ENCODE data around the gene ERC2. TPM values are rescaled to one million over a fixed set of nuclear protein-coding genes. Genes with fewer than 3 reads are reported as not detected.

ERC2 gene
- total and polyA plus RNA-seq, 2 of the 8 experiments (the other 6 are each of a cell fraction or from before 2014, with no cell fraction given): 16.4 to 22.8 TPM

GRCh38 chr3:56415652-56416051, 52.6 kb downstream of the ERC2 start:
- Histone ChIP-seq H2BK5ac (ENCODE audit: low read depth, low read length) (no peak overlapping the region), H2AK5ac (ENCODE audit: low read depth, low read length) (no peak overlapping the region), H2BK12ac (ENCODE audit: low read depth, low read length) (no peak overlapping the region), H3K4me2 (ENCODE audit: insufficient read depth in 1 of 2, low read depth in 2 of 2, low read length in 2 of 2) (no peak overlapping the region), H3K9ac (replicated peaks in 1 of 4; ENCODE audit: extremely low read depth in 1 of 4, low read depth in 3 of 4, low read length in 3 of 4) (no peak overlapping the region), H2BK20ac (ENCODE audit: low read length) (no peak overlapping the region), H3K56ac (replicated peaks; ENCODE audit: insufficient read length, low read depth, low read length) (no peak overlapping the region), H3K4me3 (ENCODE audit: extremely low read depth in 1 of 4, insufficient read depth in 2 of 4, low read depth in 3 of 4, low read length in 4 of 4) (no peak overlapping the region), H3K4me1 (replicated peaks in 1 of 4; ENCODE audit: control insufficient read depth in 3 of 4, insufficient read depth in 4 of 4, low read length in 3 of 4) (peaks cover 0 to 6% (median 1%) of the 10 kb centered on the region in 4 experiments; a peak in 3 of 7 replicates), H3K79me1 (ENCODE audit: low read depth, low read length) (no peaks in the 10 kb centered on the region), H3K27me3 (replicated peaks in 1 of 4; ENCODE audit: control insufficient read depth in 3 of 4, extremely low read depth in 1 of 4, insufficient read depth in 3 of 4, low read length in 3 of 4) (no peaks in the 10 kb centered on the region), H4K20me1 (replicated peaks in 1 of 2; ENCODE audit: control insufficient read depth in 1 of 2, insufficient read depth in 2 of 2, low read length in 2 of 2) (no peaks in the 10 kb centered on the region), H3K36me3 (ENCODE audit: control insufficient read depth in 2 of 4, insufficient read depth in 4 of 4, low read length in 3 of 4) (peaks cover 0 to 5% (median 0%) of the 10 kb centered on the region in 4 experiments; a peak in 1 of 8 replicates), H3K14ac (ENCODE audit: insufficient read length) (no peak overlapping the region), H2AFZ (ENCODE audit: low read length) (no peak overlapping the region), H4K5ac (ENCODE audit: insufficient read length, low read depth, low read length) (no peak overlapping the region), H3K4ac (replicated peaks; ENCODE audit: insufficient read length, low read depth, low read length) (no peak overlapping the region), H3K27ac (ENCODE audit: low read depth, low read length) (no peak overlapping the region), H2BK15ac (ENCODE audit: low read length) (no peak overlapping the region), H3K9me3 (ENCODE audit: insufficient read depth in 2 of 2, low read depth in 1 of 2, low read length in 1 of 2) (no peaks in the 10 kb centered on the region), H4K91ac (replicated peaks; ENCODE audit: insufficient read length, low read length) (no peak overlapping the region), H3K23ac (ENCODE audit: insufficient read length) (no peak overlapping the region), H3K18ac (ENCODE audit: extremely low read depth, low read length) (no peak overlapping the region), H2BK120ac (replicated peaks; ENCODE audit: low read depth, low read length) (no peak overlapping the region), H3K79me2 (ENCODE audit: control insufficient read depth in 1 of 2, insufficient read depth in 2 of 2, low read length in 2 of 2) (0 out of 4 replicates have a peak, but pooled peaks cover 0 to 3% of the 10 kb centered on the region in 2 experiments), H3K23me2 (ENCODE audit: low read depth, low read length) (no peaks in the 10 kb centered on the region), H4K8ac (ENCODE audit: extremely low read depth, insufficient read depth, low read length) (no peak overlapping the region)
- ChIA-PET CTCF (ENCODE audit: partially characterized antibody) (interaction anchor here (0.5 to 1.3 kb wide), 6 partner anchors 31 to 75 kb away, joined by 3 to 5 read pairs (median 4); no protein-coding TSS in a partner anchor), POLR2A (ENCODE audit: partially characterized antibody) (no interaction called here)
- WGBS, 2 experiments (ENCODE audit: extremely low coverage in 1 of 2, insufficient coverage in 1 of 2, insufficient read length in 1 of 2, insufficient replicate concordance in 2 of 2, low coverage in 1 of 2, low lambda C conversion rate in 2 of 2, missing lambda C conversion rate in 1 of 2): 84% methylated on average over 3 of the region's 3 CpGs; no CpG with 5 or more reads in 1 of the 2 experiments
- DNase-seq (ENCODE audit: low read depth in 1 of 2, low spot score in 2 of 2): no peak
- FAIRE-seq: no peak
- TF ChIP-seq USF2 (IDR thresholded peaks at IDR 0.05; ENCODE audit: low read length): no peak
- TF ChIP-seq HDAC2 (IDR thresholded peaks at IDR 0.05; ENCODE audit: borderline replicate concordance in 1 of 2, low read depth in 2 of 2, low read length in 2 of 2): no peak
- TF ChIP-seq EGR1 (IDR thresholded peaks at IDR 0.05; ENCODE audit: borderline replicate concordance, low read depth, low read length): no peak
- TF ChIP-seq MAX (IDR thresholded peaks at IDR 0.05): no peak
- no peak for TF ChIP-seq SP1 (IDR thresholded peaks at IDR 0.05; ENCODE audit: low read depth, low read length)
- TF ChIP-seq MAFK (IDR thresholded peaks at IDR 0.05; ENCODE audit: low read depth, low read length): no peak
- TF ChIP-seq BACH1 (IDR thresholded peaks at IDR 0.05; ENCODE audit: low read length): no peak
- no peak for TF ChIP-seq CREB1 (IDR thresholded peaks at IDR 0.05)
- TF ChIP-seq CBX5 (IDR thresholded peaks at IDR 0.05; ENCODE audit: low read depth, low read length): no peak
- TF ChIP-seq ASH2L (IDR thresholded peaks at IDR 0.05; ENCODE audit: low read length): no peak
- TF ChIP-seq TEAD4 (IDR thresholded peaks at IDR 0.05; ENCODE audit: low read depth, low read length): no peak
- TF ChIP-seq ATF2 (IDR thresholded peaks at IDR 0.05; ENCODE audit: low read length): no peak

All from H1 (cell line).